Neuronal stem cell (in vitro differentiated cells): ENCODE data around the gene IP6K1.
A peak's percentile ranks its signal among the peaks of the same experiment; 100 is the strongest.
"Not testable (repeated sequence)": the region's sequence is repeated elsewhere in the genome, so short reads cannot be mapped to it uniquely, and the experiment has no call there.

Source experiments
- DNase-seq: peaks from one replicate; pipeline ENCODE4 v3.0.0-alpha.2; 2013; ENCODE audit warnings: low spot score
- H2AFZ ChIP-seq: one replicate; pipeline ENCODE4 v1.6.1; 2013; ENCODE audit warnings: mild to moderate bottlenecking, low read length, inconsistent platforms
- H2AK5ac ChIP-seq: 2 replicates; pipeline ENCODE4 v1.6.1; 2013; ENCODE audit warnings: low read depth, mild to moderate bottlenecking, inconsistent platforms, low read length, moderate library complexity, mixed read lengths
- H2BK120ac ChIP-seq: 2 replicates; pipeline ENCODE4 v1.6.1; 2013; ENCODE audit warnings: low read depth, mild to moderate bottlenecking, inconsistent platforms, low read length, moderate library complexity, mixed read lengths
- H2BK12ac ChIP-seq: one replicate; pipeline ENCODE4 v1.6.1; 2013; ENCODE audit warnings: low read length, inconsistent platforms
- H2BK15ac ChIP-seq: 2 replicates; pipeline ENCODE4 v1.6.1; 2013; ENCODE audit warnings: mild to moderate bottlenecking, low read length, inconsistent platforms, mixed read lengths
- H2BK5ac ChIP-seq: one replicate; pipeline ENCODE4 v1.6.1; 2013; ENCODE audit warnings: inconsistent platforms, mild to moderate bottlenecking, low read length, moderate library complexity
- H3K14ac ChIP-seq: one replicate; pipeline ENCODE4 v1.6.1; 2013; ENCODE audit warnings: low read length, inconsistent platforms
- H3K18ac ChIP-seq: 2 replicates; pipeline ENCODE4 v1.6.1; 2013; ENCODE audit warnings: low read length, inconsistent platforms
- H3K23ac ChIP-seq: 2 replicates; pipeline ENCODE4 v1.6.1; 2013; ENCODE audit warnings: low read depth, mild to moderate bottlenecking, mixed read lengths, low read length, inconsistent platforms; ENCODE audit not compliant: poor library complexity
- H3K27ac ChIP-seq: replicated peaks from 3 replicates; pipeline ENCODE4 v1.5.1; 2013; ENCODE audit warnings: low read length, inconsistent platforms
- H3K27me3 ChIP-seq, 3 experiments: 2 replicates each; pipeline ENCODE4 v1.6.1; 2013; ENCODE audit warnings: low read length in 3 of 3, mild to moderate bottlenecking in 2 of 3, inconsistent platforms in 1 of 3, low read depth in 1 of 3, mixed read lengths in 1 of 3, moderate library complexity in 1 of 3; ENCODE audit not compliant: control insufficient read depth in 3 of 3, insufficient read depth in 3 of 3
- H3K36me3 ChIP-seq, 2 donors: replicated peaks in 1 of 2; 2 replicates each; pipeline ENCODE4 v1.6.1; 2013; ENCODE audit warnings: low read length in 2 of 2; ENCODE audit not compliant: control insufficient read depth in 2 of 2, insufficient read depth in 2 of 2
- H3K4ac ChIP-seq: 2 replicates; pipeline ENCODE4 v1.6.1; 2013; ENCODE audit warnings: inconsistent platforms, mild to moderate bottlenecking, low read length, moderate library complexity
- H3K4me1 ChIP-seq, 2 donors: 1 replicate in 1 of 2; 2 replicates in 1 of 2; pipeline ENCODE4 v1.6.1; 2013; ENCODE audit warnings: low read length in 2 of 2, low read depth in 1 of 2; ENCODE audit not compliant: control insufficient read depth in 2 of 2, insufficient read depth in 1 of 2
- H3K4me2 ChIP-seq: one replicate; pipeline ENCODE4 v1.6.1; 2013; ENCODE audit warnings: mild to moderate bottlenecking, low read length, inconsistent platforms; ENCODE audit not compliant: insufficient read depth, poor library complexity, severe bottlenecking
- H3K4me3 ChIP-seq, 2 donors: 2 replicates each; pipeline ENCODE4 v1.5.1; 2013; ENCODE audit warnings: low read length in 2 of 2, mild to moderate bottlenecking in 2 of 2, inconsistent platforms in 1 of 2, moderate library complexity in 1 of 2
- H3K79me1 ChIP-seq: one replicate; pipeline ENCODE4 v1.6.1; 2013; ENCODE audit warnings: low read depth, mild to moderate bottlenecking, inconsistent platforms, low read length, moderate library complexity
- H3K9ac ChIP-seq: one replicate; pipeline ENCODE4 v1.6.1; 2013; ENCODE audit warnings: mild to moderate bottlenecking, low read depth, low read length, inconsistent platforms; ENCODE audit not compliant: poor library complexity
- H3K9me3 ChIP-seq, 2 donors: replicated peaks in 1 of 2; 2 replicates each; pipeline versions ENCODE3 to v1.6.1; 2013; ENCODE audit warnings: low read length in 2 of 2, mild to moderate bottlenecking in 2 of 2, inconsistent platforms in 1 of 2, low read depth in 1 of 2, mixed read lengths in 1 of 2, moderate library complexity in 1 of 2; ENCODE audit not compliant: control insufficient read depth in 2 of 2, insufficient read depth in 1 of 2
- H4K8ac ChIP-seq: one replicate; pipeline ENCODE4 v1.6.1; 2013; ENCODE audit warnings: low read depth, mild to moderate bottlenecking, inconsistent platforms, low read length, moderate library complexity
- H4K91ac ChIP-seq: one replicate; pipeline ENCODE4 v1.6.1; 2013; ENCODE audit warnings: low read length, low read depth, mild to moderate bottlenecking, inconsistent platforms; ENCODE audit not compliant: poor library complexity
- WGBS, 2 donors: extraction: QIAGEN DNeasy Blood & Tissue Kit; methylation state at CpG; one replicate each; pipeline ENCODE4 v1.1.7; 2013; ENCODE audit warnings: missing lambda C conversion rate in 2 of 2, mixed read lengths in 1 of 2; ENCODE audit not compliant: insufficient read length in 2 of 2, insufficient replicate concordance in 1 of 2; ENCODE audit errors: extremely low coverage in 2 of 2; 5-methylcytosine and 5-hydroxymethylcytosine counted together

Gene IP6K1

GRCh38 chr3:49754536-49754935 is 31.8 kb downstream of the IP6K1 start:
- no peak overlapping the region for H3K9ac ChIP-seq
- H3K14ac ChIP-seq: no peak overlapping the region
- no peak overlapping the region for H3K4me2 ChIP-seq
- H2AFZ ChIP-seq: no peak overlapping the region
- no peaks in the 10 kb centered on the region for H3K27me3 ChIP-seq
- H3K4ac ChIP-seq: no peak overlapping the region
- H4K91ac ChIP-seq: no peak overlapping the region
- no peak overlapping the region for H2AK5ac ChIP-seq
- no CpG with 5 or more reads among the region's 1 CpG for WGBS, 2 donors
- no peak overlapping the region for H3K27ac ChIP-seq
- no peak overlapping the region for H2BK15ac ChIP-seq
- H2BK120ac ChIP-seq: no peak overlapping the region
- H3K9me3 ChIP-seq: no peaks in the 10 kb centered on the region
- no peak overlapping the region for H3K23ac ChIP-seq
- no peak overlapping the region for H2BK5ac ChIP-seq
- no peak overlapping the region for H2BK12ac ChIP-seq
- DNase-seq: no peak
- H4K8ac ChIP-seq: no peak overlapping the region
- no peak overlapping the region for H3K4me3 ChIP-seq
- H3K79me1 ChIP-seq: no peaks in the 10 kb centered on the region
- H3K18ac ChIP-seq: no peak overlapping the region
- no peaks in the 10 kb centered on the region for H3K4me1 ChIP-seq
- H3K36me3 ChIP-seq: peaks cover 0 to 15% of the 10 kb centered on the region in 2 donors

- no peak overlapping the region for H2AFZ ChIP-seq
- H2BK12ac ChIP-seq: no peak overlapping the region
- H3K9ac ChIP-seq: no peak overlapping the region
- no peaks in the 10 kb centered on the region for H3K79me1 ChIP-seq
- H3K27me3 ChIP-seq: no peaks in the 10 kb centered on the region
- WGBS, 2 donors: no CpG with 5 or more reads among the region's 4 CpGs
- no peak overlapping the region for H3K23ac ChIP-seq
- H3K4ac ChIP-seq: no peak overlapping the region
- no peaks in the 10 kb centered on the region for H3K9me3 ChIP-seq
- no peak overlapping the region for H2BK15ac ChIP-seq
- H2AK5ac ChIP-seq: no peak overlapping the region
- no peak for DNase-seq
- H4K91ac ChIP-seq: no peak overlapping the region
- no peak overlapping the region for H2BK120ac ChIP-seq
- H3K4me1 ChIP-seq: peaks cover 0 to 5% of the 10 kb centered on the region in 2 donors
- no peak overlapping the region for H3K14ac ChIP-seq
- H3K4me3 ChIP-seq: no peak overlapping the region
- no peak overlapping the region for H2BK5ac ChIP-seq
- no peak overlapping the region for H3K27ac ChIP-seq
- H3K36me3 ChIP-seq: peaks cover 3 to 45% of the 10 kb centered on the region in 2 donors
- no peak overlapping the region for H3K4me2 ChIP-seq
- no peak overlapping the region for H4K8ac ChIP-seq
- H3K18ac ChIP-seq: no peak overlapping the region
These were observed 34.8 kb downstream of the IP6K1 start for GRCh38 chr3:49751501-49751900.

- Histone ChIP-seq H3K9me3 (no peaks in the 10 kb centered on the region), H2AFZ (no peak overlapping the region), H3K14ac (no peak overlapping the region), H3K4me2 (no peak overlapping the region), H3K4me3 (peak overlapping the region in 1 of 2 donors; percentile 49), H2AK5ac (no peak overlapping the region), H3K4ac (no peak overlapping the region), H3K27me3 (no peaks in the 10 kb centered on the region), H3K23ac (no peak overlapping the region), H3K27ac (no peak overlapping the region), H3K4me1 (peaks cover 0 to 5% of the 10 kb centered on the region in 2 donors), H3K9ac (no peak overlapping the region), H2BK120ac (no peak overlapping the region), H2BK15ac (no peak overlapping the region), H2BK5ac (no peak overlapping the region), H3K36me3 (peaks cover 3 to 53% of the 10 kb centered on the region in 2 donors), H3K18ac (no peak overlapping the region), H3K79me1 (no peaks in the 10 kb centered on the region), H2BK12ac (no peak overlapping the region), H4K8ac (no peak overlapping the region), H4K91ac (no peak overlapping the region)
- WGBS, 2 donors: no CpG with 5 or more reads among the region's 4 CpGs
- DNase-seq: no peak
These were observed 36.3 kb downstream of the IP6K1 start for GRCh38 chr3:49750056-49750455.

GRCh38 chr3:49748874-49749273 is 37.5 kb downstream of the IP6K1 start:
- H3K79me1 ChIP-seq, H3K18ac ChIP-seq, H2BK15ac ChIP-seq, H2BK120ac ChIP-seq, H3K4ac ChIP-seq, H3K27ac ChIP-seq, DNase-seq, H3K4me3 ChIP-seq, H3K4me2 ChIP-seq, H3K14ac ChIP-seq, H4K91ac ChIP-seq, H3K23ac ChIP-seq, H2AFZ ChIP-seq, H3K9me3 ChIP-seq, H2BK5ac ChIP-seq, H3K4me1 ChIP-seq, H2BK12ac ChIP-seq, H3K27me3 ChIP-seq, H3K9ac ChIP-seq, H4K8ac ChIP-seq, H2AK5ac ChIP-seq: not testable (repeated sequence)
- peaks cover 3 to 63% of the 10 kb centered on the region in 2 donors for H3K36me3 ChIP-seq
- WGBS, 2 donors: no CpG with 5 or more reads among the region's 5 CpGs
